K562 (cell line): ENCODE measurements around the gene CBX8. TPM values are rescaled to one million over a fixed set of nuclear protein-coding genes. Genes with fewer than 3 reads are reported as not detected.

ENCODE experiments used
- COPS2 ChIP-seq: fragments of 450-650 bp; conservative IDR thresholded peaks from 2 replicates; pipeline ENCODE4 v1.6.1; 2016; ENCODE audit warnings: mild to moderate bottlenecking, moderate library complexity
- CREB3 ChIP-seq: fragments of 450-650 bp; conservative IDR thresholded peaks from 2 replicates; pipeline ENCODE4 v1.6.1; 2016; ENCODE audit warnings: missing genetic modification characterization, low read depth, mild to moderate bottlenecking, missing compliant biosample characterization, moderate library complexity
- E2F6 ChIP-seq, 2 experiments: IDR thresholded peaks; 2 replicates each; pipeline ENCODE4 v1.6.1; 2011; ENCODE audit warnings: borderline replicate concordance in 1 of 2, control low read depth in 1 of 2, low read depth in 1 of 2, low read length in 1 of 2, mild to moderate bottlenecking in 1 of 2, mixed read lengths in 1 of 2, moderate library complexity in 1 of 2; ENCODE audit not compliant: insufficient read depth in 1 of 2, insufficient read length in 1 of 2, poor library complexity in 1 of 2, severe bottlenecking in 1 of 2; ENCODE audit errors: extremely low read depth in 1 of 2
- MAFG ChIP-seq: fragments of 450-650 bp; conservative IDR thresholded peaks from 2 replicates; pipeline ENCODE4 v1.6.1; 2016; ENCODE audit warnings: missing genetic modification characterization, missing compliant biosample characterization
- MED1 ChIP-seq: sonication (generic); formaldehyde crosslinking; IDR thresholded peaks from 2 replicates; pipeline ENCODE4 v1.8.1; 2023; ENCODE audit warnings: missing genetic modification reagents, borderline replicate concordance
- MEF2A ChIP-seq: IDR thresholded peaks from 2 replicates; pipeline ENCODE4 v1.6.1; 2011; ENCODE audit warnings: low read depth, mild to moderate bottlenecking, low read length, moderate library complexity; ENCODE audit not compliant: control insufficient read depth
- MLLT1 ChIP-seq, 2 experiments: fragments of 450-650 bp; IDR thresholded peaks; 2 replicates each; pipeline ENCODE4 v1.6.1; 2016
- MNT ChIP-seq, 2 experiments: fragments of 450-650 bp; conservative IDR thresholded peaks; 2 replicates each; pipeline ENCODE4 v1.6.1; 2017; ENCODE audit warnings: mild to moderate bottlenecking in 2 of 2, moderate library complexity in 2 of 2
- PREB ChIP-seq: sonication (generic); formaldehyde crosslinking; IDR thresholded peaks from 2 replicates; pipeline ENCODE4 v1.8.1; 2023; ENCODE audit warnings: mild to moderate bottlenecking, missing genetic modification reagents
- SPI1 ChIP-seq: IDR thresholded peaks from 2 replicates; pipeline ENCODE4 v1.6.1; 2011; ENCODE audit warnings: low read depth, low read length, control low read depth, borderline replicate concordance
- XRCC5 ChIP-seq: fragments of 200-400 bp; formaldehyde crosslinking; IDR thresholded peaks from 2 replicates; pipeline ENCODE4 v1.6.1; 2017; ENCODE audit warnings: low read depth, mild to moderate bottlenecking, low read length
- ZNF740 ChIP-seq, 3 experiments: fragments of 200-800 bp in 1 of 3; sonication (Bioruptor generic) in 1 of 3; sonication (generic) in 1 of 3; formaldehyde crosslinking in 1 of 3; IDR thresholded peaks; 2 replicates each; pipeline versions ENCODE4 v1.6.1 to v1.8.0; 2016 to 2022; ENCODE audit warnings: mild to moderate bottlenecking in 2 of 3, missing compliant biosample characterization in 2 of 3, missing genetic modification characterization in 2 of 3, missing genetic modification reagents in 1 of 3
- ZNF766 ChIP-seq: fragments of 200-800 bp; sonication (Bioruptor generic); conservative IDR thresholded peaks from 2 replicates; pipeline ENCODE4 v1.6.1; 2016; ENCODE audit warnings: missing genetic modification characterization, missing compliant biosample characterization
- polyA plus RNA-seq, 8 experiments: library from polyadenylated mRNA; depleted of rRNA in 4 of 8; stranded (reverse) in 5 of 8; unstranded in 3 of 8; fragments of >200 nt; fragmentation: Nextera tagmentation in 2 of 8; fragmentation: Illumina TruSeq in 1 of 8; extraction: Ambion mirVana in 2 of 8; extraction: Trizol in 1 of 8; gene quantifications; 2 replicates each; pipeline versions ENCODE4 v1.2.1 to v1.2.3, GENCODE V29; 2011 to 2014; ENCODE audit warnings: inconsistent platforms in 1 of 8, missing spikeins in 1 of 8
- total RNA-seq, 7 experiments: library from RNA; depleted of rRNA in 6 of 7; stranded (reverse); fragments of >200 nt in 6 of 7; fragmentation: Illumina TruSeq in 2 of 7; extraction: Trizol in 2 of 7; gene quantifications; 2 replicates each; pipeline versions ENCODE4 v1.2.1 to v1.2.3, GENCODE V29; 2011 to 2021; ENCODE audit warnings: low replicate concordance in 1 of 7

The CBX8 gene
- total and polyA plus RNA-seq, 9 of the 15 experiments (the other 6 are each of a cell fraction or from before 2014, with no cell fraction given) = 0.08 to 11.9 (median 2.6) TPM

- TF ChIP-seq XRCC5 (peak; percentile 29; the same call in 1 of the 2 replicates), ZNF766 (CRISPR knock-in tag) (no peak), MED1 (CRISPR knock-in tag) (no peak), COPS2 (no peak), SPI1 (no peak), MEF2A (no peak), ZNF740 (CRISPR knock-in tag; IDR thresholded peaks at IDR 0.05) (no peak; the same call in 1 of the 2 replicates), ZNF740 (tag; IDR thresholded peaks at IDR 0.05) (peak in 1 of 2 experiments; percentile 80; a peak in 2 of 4 replicates), PREB (CRISPR knock-in tag) (no peak), MLLT1 (IDR thresholded peaks at IDR 0.05) (peak in 1 of 2 experiments; percentile 53; a peak in 1 of 4 replicates), CREB3 (no peak), E2F6 (IDR thresholded peaks at IDR 0.05; ENCODE audit: borderline replicate concordance in 1 of 2, extremely low read depth in 1 of 2, insufficient read depth in 1 of 2, insufficient read length in 1 of 2, low read depth in 1 of 2, low read length in 1 of 2, poor library complexity in 1 of 2, severe bottlenecking in 1 of 2) (peak in 1 of 2 experiments; percentile 1), MAFG (tag) (no peak), MNT (conservative IDR thresholded peaks at IDR 0.05) (0 out of 4 replicates have a peak, but pooled peaks of 1 of the 2 experiments have one; percentile 5)
These were observed 41.8 kb upstream of the CBX8 start (continued) for GRCh38 chr17:79838522-79839274.
